Esophagus muscularis mucosa (tissue), 4 donors: ENCODE data around the gene GLIS2. TPM values are rescaled to one million over a fixed set of nuclear protein-coding genes. Genes with fewer than 3 reads are reported as not detected.

Source experiments
- DNase-seq: peaks from one replicate; pipeline ENCODE4 v3.0.0-alpha.2; 2017; ENCODE audit errors: extremely low spot score
- H3K27ac ChIP-seq, 4 donors: fragments of 200-600 bp; sonication (generic); replicated peaks in 1 of 4; 1 replicate in 3 of 4; 2 replicates in 1 of 4; pipeline ENCODE4 v1.5.1; 2016 to 2019; ENCODE audit warnings: mild to moderate bottlenecking in 1 of 4
- H3K27me3 ChIP-seq, 4 donors: fragments of 200-600 bp; sonication (generic); one replicate each; pipeline versions ENCODE4 v1.5.1 to v1.6.0; 2016 to 2019
- H3K36me3 ChIP-seq, 4 donors: fragments of 200-600 bp; sonication (generic); one replicate each; pipeline ENCODE4 v1.5.1; 2016 to 2019
- H3K4me1 ChIP-seq, 4 donors: fragments of 200-600 bp; sonication (generic); one replicate each; pipeline ENCODE4 v1.5.1; 2016 to 2019
- H3K4me3 ChIP-seq, 4 donors: fragments of 200-600 bp; sonication (generic); 1 replicate in 2 of 4; 2 replicates in 2 of 4; pipeline ENCODE4 v1.5.1; 2016 to 2019; ENCODE audit warnings: mild to moderate bottlenecking in 4 of 4, moderate library complexity in 1 of 4
- H3K9me3 ChIP-seq, 4 donors: fragments of 200-600 bp; sonication (generic); 1 replicate in 3 of 4; 2 replicates in 1 of 4; pipeline ENCODE4 v1.5.1; 2016 to 2019
- EP300 ChIP-seq: sonication (generic); formaldehyde crosslinking; IDR thresholded peaks from one replicate; pipeline ENCODE4 v1.6.1; 2017; ENCODE audit warnings: antibody characterized with exemption
- POLR2A ChIP-seq: fragments of 450-650 bp; IDR thresholded peaks from one replicate; pipeline ENCODE4 v1.6.1; 2017; ENCODE audit warnings: antibody characterized with exemption, moderate library complexity, mild to moderate bottlenecking, low read depth
- POLR2AphosphoS5 ChIP-seq, 2 donors: sonication (generic); formaldehyde crosslinking; IDR thresholded peaks; one replicate each; pipeline ENCODE4 v1.6.1; 2017; ENCODE audit warnings: antibody characterized with exemption in 2 of 2
- WGBS: methylation state at CpG from one replicate; pipeline ENCODE4 v1.1.5; 2018; 5-methylcytosine and 5-hydroxymethylcytosine counted together
- intact Hi-C: fragments of 100-400 bp; cut with DNase I; formaldehyde crosslinking; loops from one replicate; pipeline ENCODE4 v1.15.1; 2023
- total RNA-seq, 4 donors: library from RNA; depleted of rRNA; stranded (reverse); fragments of >200 nt; gene quantifications; one replicate each; pipeline versions ENCODE4 v1.1.0 to v1.2.1, GENCODE V29; 2016
- TF ChIP-seq, protein P1 (sequence below), 3 experiments: fragments of 200-600 bp in 2 of 3; fragments of 450-650 bp in 1 of 3; sonication (generic) in 2 of 3; IDR thresholded peaks; one replicate each; pipeline ENCODE4 v1.5.1; 2017 to 2019; ENCODE audit warnings: antibody characterized with exemption in 3 of 3, mild to moderate bottlenecking in 2 of 3, moderate library complexity in 1 of 3

The GLIS2 gene
- total RNA-seq = 10 to 100 TPM; 10.8 to 32.6 (median 14.9) TPM

DNA sequence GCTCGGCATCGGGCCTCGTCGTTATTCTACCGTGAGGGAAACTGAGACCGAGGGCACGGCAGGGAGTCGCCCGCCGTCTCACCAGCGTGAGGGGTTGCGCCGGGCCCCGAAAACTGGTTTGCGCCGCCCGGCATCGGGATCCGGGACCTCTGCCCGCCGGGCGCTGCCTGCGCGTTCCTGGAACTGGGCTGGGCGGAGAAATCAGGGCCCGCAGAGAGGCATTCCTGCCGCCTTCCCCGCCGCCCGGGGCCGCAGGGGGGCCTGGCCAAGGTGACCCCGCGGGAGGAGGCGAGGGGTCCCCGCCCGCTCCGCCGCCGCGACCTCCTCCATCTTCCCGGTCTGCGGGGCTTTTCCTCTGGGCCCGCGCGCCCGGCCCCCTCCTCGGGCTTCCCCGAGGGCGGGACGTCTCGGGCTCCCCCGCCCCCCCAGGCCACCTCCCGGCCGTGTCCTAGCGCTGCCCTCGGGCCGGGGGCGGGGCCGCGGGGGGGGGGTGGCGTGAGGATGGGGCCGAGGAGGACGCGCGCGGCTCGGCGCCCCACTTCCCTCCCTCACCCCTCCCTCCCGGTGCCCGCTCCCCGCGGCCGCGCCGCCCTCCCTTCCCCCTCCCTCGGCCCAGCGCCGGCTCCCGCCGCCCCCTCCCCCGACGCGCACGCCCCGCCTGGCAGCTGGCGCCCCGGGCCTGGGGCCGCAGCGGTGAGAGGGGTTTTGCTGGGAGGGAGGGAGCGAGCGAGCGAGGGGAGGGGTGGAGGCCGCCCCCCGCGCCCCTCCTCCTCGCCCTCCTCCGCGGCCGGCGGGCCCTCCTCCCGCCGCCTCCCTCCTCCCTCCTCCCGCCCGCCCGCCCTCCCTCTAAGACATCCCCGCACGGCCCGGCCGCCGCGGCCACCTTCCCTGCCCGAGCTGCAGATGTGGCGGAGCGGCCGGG lies at the start of gene GLIS2:
TSS of gene GLIS2 (plus strand) at position 882 of the 922 bp plus-strand sequence. CDS start 16,214 bp downstream, outside the sequence.
- peak; percentile 41 to 70 for TF ChIP-seq POLR2AphosphoS5 (IDR thresholded peaks at IDR 0.05)
- TF ChIP-seq EP300 = no peak
- intact Hi-C loops = no loop called here
- H3K4me3 ChIP-seq = peak within 1 kb of the TSS; percentile 73 to 90 (median 80)
- no peaks in the 10 kb centered on the region for H3K27me3 ChIP-seq
- DNase-seq = no peak
- H3K27ac ChIP-seq = peak within 1 kb of the TSS; percentile 96 to 97 (median 96)
- under 1% methylated on average over 32 of the region's 115 CpGs for WGBS
- peaks cover 49 to 65% (median 62%) of the 10 kb centered on the region in 4 donors for H3K4me1 ChIP-seq
- no peaks in the 10 kb centered on the region for H3K36me3 ChIP-seq
- no peaks in the 10 kb centered on the region for H3K9me3 ChIP-seq

DNA sequence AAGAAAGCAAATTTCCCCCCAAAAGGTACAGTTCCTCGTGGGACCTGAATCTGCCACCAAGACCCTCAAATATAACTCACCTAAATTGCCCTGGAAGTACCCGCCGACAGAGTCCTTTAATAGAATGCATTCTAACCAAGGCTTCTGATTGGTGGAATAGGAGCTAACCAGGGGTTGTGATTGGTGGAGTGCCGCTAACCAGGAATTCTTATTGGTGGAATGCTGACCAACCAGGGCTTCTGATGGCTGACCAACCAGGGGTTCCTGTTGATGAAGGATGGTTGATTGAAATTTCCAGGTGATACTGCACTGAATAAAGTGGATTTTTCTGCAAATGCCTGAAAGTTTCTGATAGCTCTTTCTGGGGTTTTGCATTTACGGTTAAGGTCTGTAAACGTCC lies 49.5 kb upstream of the GLIS2 start:
- Histone ChIP-seq H3K4me3 (no peak overlapping the region), H3K4me1 (peaks cover 21 to 48% (median 36%) of the 10 kb centered on the region in 4 donors), H3K27ac (no peak overlapping the region), H3K36me3 (peaks cover 0 to 12% (median 11%) of the 10 kb centered on the region in 4 donors), H3K9me3 (no peaks in the 10 kb centered on the region), H3K27me3 (no peaks in the 10 kb centered on the region)
- intact Hi-C loops = no loop called here
- no peak for TF ChIP-seq EP300
- DNase-seq = no peak
- WGBS = 91% methylated on average over 6 of the region's 6 CpGs

DNA sequence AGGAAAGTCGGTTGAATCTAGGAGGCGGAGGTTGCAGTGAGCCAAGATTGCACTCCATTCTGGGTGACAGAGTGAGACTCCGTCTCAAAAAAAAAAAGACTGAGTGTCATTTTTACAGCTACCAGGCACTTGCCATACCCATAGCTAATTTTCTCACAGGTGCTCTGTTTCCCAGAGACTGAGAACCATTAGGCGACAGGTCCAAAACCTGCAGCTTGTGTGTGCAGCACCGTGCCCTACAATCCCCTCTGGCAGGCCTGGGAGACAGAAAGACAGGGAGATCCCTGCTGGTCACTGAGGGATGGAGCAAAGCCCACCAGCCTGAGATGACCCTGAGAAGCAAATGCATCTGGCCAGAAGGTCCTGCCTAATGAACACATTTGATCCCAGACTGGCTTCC lies 45.8 kb upstream of the GLIS2 start:
- no peaks in the 10 kb centered on the region for H3K36me3 ChIP-seq
- no peak overlapping the region for H3K27ac ChIP-seq
- intact Hi-C loops = loop anchor here (5.0 kb wide), 1 partner anchor 57 kb away; no protein-coding TSS in a partner anchor
- no peak overlapping the region for H3K4me3 ChIP-seq
- no peaks in the 10 kb centered on the region for H3K27me3 ChIP-seq
- TF ChIP-seq POLR2AphosphoS5 (IDR thresholded peaks at IDR 0.05) (no peak), EP300 (no peak), POLR2A (no peak)
- TF ChIP-seq, protein P1, sequence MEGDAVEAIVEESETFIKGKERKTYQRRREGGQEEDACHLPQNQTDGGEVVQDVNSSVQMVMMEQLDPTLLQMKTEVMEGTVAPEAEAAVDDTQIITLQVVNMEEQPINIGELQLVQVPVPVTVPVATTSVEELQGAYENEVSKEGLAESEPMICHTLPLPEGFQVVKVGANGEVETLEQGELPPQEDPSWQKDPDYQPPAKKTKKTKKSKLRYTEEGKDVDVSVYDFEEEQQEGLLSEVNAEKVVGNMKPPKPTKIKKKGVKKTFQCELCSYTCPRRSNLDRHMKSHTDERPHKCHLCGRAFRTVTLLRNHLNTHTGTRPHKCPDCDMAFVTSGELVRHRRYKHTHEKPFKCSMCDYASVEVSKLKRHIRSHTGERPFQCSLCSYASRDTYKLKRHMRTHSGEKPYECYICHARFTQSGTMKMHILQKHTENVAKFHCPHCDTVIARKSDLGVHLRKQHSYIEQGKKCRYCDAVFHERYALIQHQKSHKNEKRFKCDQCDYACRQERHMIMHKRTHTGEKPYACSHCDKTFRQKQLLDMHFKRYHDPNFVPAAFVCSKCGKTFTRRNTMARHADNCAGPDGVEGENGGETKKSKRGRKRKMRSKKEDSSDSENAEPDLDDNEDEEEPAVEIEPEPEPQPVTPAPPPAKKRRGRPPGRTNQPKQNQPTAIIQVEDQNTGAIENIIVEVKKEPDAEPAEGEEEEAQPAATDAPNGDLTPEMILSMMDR (IDR thresholded peaks at IDR 0.05) = no peak
- peaks cover 12 to 32% (median 29%) of the 10 kb centered on the region in 4 donors for H3K4me1 ChIP-seq
- WGBS = 88% methylated on average over 5 of the region's 5 CpGs
- H3K9me3 ChIP-seq = no peaks in the 10 kb centered on the region
- DNase-seq = no peak

DNA sequence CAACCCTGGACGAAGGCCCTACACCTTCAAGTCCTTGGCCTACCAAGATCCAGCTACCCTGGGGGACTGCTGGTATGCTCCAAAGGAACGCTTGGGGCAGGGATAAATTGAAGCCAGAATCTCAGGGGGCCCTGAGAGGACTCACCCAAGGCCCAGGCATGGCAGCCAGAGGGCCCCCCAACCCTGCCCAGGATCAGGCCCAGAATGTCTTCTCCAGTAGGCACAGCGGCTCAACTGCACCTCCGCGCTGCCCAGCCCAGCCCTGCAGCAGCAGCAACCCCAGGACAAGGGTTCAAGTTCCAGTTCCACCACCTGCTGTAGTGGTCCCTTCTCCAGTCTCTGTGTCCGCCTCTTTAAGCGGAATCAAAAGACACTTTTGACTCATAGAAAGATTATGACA lies 45.3 kb upstream of the GLIS2 start:
- no peaks in the 10 kb centered on the region for H3K9me3 ChIP-seq
- H3K27me3 ChIP-seq = no peaks in the 10 kb centered on the region
- WGBS = 87% methylated on average over 3 of the region's 7 CpGs
- H3K27ac ChIP-seq = peak overlapping the region in 3 of 4 donors; percentile 87 to 91 (median 90)
- no peak for DNase-seq
- no peak for TF ChIP-seq POLR2A
- H3K4me1 ChIP-seq = peaks cover 12 to 32% (median 29%) of the 10 kb centered on the region in 4 donors
- peak overlapping the region; percentile 88 to 97 (median 92) for H3K4me3 ChIP-seq
- no peaks in the 10 kb centered on the region for H3K36me3 ChIP-seq
- intact Hi-C loops = loop anchor here (5.0 kb wide), 1 partner anchor 57 kb away; no protein-coding TSS in a partner anchor

DNA sequence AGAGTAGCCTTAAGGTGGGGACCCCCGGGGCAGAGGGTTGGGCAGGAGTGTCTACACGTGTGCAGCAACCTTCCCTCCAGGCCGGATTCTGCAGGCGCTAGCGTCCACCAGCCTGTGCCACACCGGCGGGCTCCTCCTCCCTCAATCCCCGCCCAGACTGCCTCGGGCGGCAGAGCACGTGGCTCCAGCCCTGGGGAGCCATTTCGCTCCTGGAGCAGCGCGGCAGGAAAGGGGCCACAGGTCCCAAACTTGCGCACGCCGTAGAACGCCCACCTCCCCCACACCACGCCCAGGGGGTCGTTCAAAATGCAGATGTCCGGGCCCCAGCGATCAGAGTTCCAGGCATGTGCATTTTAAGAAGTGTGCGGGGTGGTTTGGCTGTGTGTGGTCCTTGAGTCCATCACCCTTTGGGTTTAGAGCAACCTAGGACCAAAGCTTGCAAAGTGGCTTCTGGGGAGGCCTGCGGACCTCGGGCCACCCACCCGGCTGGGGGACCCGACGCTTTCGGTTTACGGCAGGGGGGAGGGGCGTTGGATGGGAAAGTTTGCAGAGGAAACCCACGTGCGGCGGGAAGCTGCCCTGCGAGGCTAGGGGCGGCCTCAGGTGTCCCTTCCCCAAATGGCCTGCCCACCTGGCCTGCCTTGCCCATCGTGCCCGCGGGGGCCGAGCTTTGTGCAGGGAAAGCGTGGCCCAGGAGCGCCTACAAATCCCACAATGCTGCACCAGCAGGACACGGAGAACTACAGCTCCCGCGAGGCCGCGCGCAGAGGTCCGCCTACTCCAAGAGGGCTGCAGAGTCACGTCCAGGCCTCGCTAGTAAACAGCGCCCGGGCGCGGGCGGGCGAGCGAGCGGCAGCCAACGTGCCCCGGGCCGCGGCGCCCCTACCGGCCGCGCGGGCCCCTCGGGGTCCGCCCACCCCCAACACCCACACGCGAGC lies 44.4 kb upstream of the GLIS2 start:
- WGBS = 1% methylated on average over 19 of the region's 72 CpGs
- H3K27ac ChIP-seq = peak overlapping the region; percentile 87 to 91 (median 88)
- no peaks in the 10 kb centered on the region for H3K9me3 ChIP-seq
- peak overlapping the region; percentile 88 to 97 (median 92) for H3K4me3 ChIP-seq
- intact Hi-C loops = loop anchor here (5.0 kb wide), 1 partner anchor 56 kb away; no protein-coding TSS in a partner anchor
- peak; percentile 97 for DNase-seq
- H3K27me3 ChIP-seq = no peaks in the 10 kb centered on the region
- TF ChIP-seq POLR2AphosphoS5 (IDR thresholded peaks at IDR 0.05) (peak; percentile 68 to 83), EP300 (no peak), POLR2A (peak; percentile 45)
- TF ChIP-seq, protein P1 (IDR thresholded peaks at IDR 0.05) = no peak
- H3K36me3 ChIP-seq = no peaks in the 10 kb centered on the region
- peaks cover 12 to 32% (median 29%) of the 10 kb centered on the region in 4 donors for H3K4me1 ChIP-seq
